Lower leg skin (tissue), 3 donors: ENCODE data around the gene SYCP3.

Experiments
- POLR2A ChIP-seq, 2 donors: fragments of 450-650 bp; IDR thresholded peaks; one replicate each; pipeline ENCODE4 v1.6.1; 2016 to 2017; ENCODE audit warnings: antibody characterized with exemption in 2 of 2, mild to moderate bottlenecking in 1 of 2, moderate library complexity in 1 of 2
- TF ChIP-seq, protein P1 (sequence below), 3 donors: fragments of 450-650 bp; IDR thresholded peaks; one replicate each; pipeline ENCODE4 v1.5.1; 2016; ENCODE audit warnings: antibody characterized with exemption in 3 of 3, mild to moderate bottlenecking in 3 of 3, moderate library complexity in 2 of 3

DNA sequence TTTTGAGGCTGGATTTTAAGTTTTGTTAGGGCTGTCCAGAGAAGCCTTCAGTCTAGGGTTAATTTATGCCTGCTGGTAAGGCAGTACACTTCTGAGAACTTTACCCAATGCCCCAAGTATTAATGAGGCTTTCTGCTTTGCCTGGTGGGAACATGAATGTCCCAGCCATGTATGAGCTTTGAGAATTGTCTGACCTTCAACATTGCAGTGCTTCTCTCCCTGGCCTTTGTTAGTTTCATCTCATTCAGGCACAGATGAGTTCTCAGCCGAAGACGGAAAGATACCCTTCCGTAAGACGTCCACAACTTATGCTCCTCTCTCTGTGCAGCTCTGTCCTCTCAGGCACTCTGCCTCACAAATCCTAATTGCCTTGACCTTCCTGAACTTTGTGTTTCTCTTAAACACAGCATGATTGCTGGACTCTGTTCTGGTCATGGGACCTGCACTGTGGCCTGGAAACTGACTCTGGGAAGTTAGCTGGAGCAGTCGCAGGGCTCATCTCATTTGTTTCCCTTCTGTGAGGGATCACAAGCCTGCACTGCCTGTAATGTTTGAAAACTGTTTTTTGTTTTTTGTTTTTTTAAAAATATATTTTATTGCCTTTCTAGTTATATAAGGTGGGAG lies 26.1 kb downstream of the SYCP3 start:
- TF ChIP-seq, protein P1, sequence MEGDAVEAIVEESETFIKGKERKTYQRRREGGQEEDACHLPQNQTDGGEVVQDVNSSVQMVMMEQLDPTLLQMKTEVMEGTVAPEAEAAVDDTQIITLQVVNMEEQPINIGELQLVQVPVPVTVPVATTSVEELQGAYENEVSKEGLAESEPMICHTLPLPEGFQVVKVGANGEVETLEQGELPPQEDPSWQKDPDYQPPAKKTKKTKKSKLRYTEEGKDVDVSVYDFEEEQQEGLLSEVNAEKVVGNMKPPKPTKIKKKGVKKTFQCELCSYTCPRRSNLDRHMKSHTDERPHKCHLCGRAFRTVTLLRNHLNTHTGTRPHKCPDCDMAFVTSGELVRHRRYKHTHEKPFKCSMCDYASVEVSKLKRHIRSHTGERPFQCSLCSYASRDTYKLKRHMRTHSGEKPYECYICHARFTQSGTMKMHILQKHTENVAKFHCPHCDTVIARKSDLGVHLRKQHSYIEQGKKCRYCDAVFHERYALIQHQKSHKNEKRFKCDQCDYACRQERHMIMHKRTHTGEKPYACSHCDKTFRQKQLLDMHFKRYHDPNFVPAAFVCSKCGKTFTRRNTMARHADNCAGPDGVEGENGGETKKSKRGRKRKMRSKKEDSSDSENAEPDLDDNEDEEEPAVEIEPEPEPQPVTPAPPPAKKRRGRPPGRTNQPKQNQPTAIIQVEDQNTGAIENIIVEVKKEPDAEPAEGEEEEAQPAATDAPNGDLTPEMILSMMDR (IDR thresholded peaks at IDR 0.05), result no peak
- no peak for TF ChIP-seq POLR2A (IDR thresholded peaks at IDR 0.05)
